Midbrain (tissue), 1 donor: ENCODE data around the gene DNM3.
A peak's percentile ranks its signal among the peaks of the same experiment; 100 is the strongest.
"Not testable (repeated sequence)": the region's sequence is repeated elsewhere in the genome, so short reads cannot be mapped to it uniquely, and the experiment has no call there.

ENCODE experiments used
- DNase-seq: peaks from one replicate; lab custom pipeline; 2025; lab: John Stamatoyannopoulos, UW

The DNM3 gene

GRCh38 chr1:172024944-172025738 lies 183.8 kb downstream of the DNM3 start:
- DNase-seq, result not testable (repeated sequence)

GRCh38 chr1:172040466-172040865 lies 199.2 kb downstream of the DNM3 start:
- DNase-seq, result no peak

GRCh38 chr1:172041102-172041501 lies 199.8 kb downstream of the DNM3 start:
- DNase-seq, result no peak

- DNase-seq, result no peak
Observed at GRCh38 chr1:172041742-172042141, 200.4 kb downstream of the DNM3 start.

- DNase-seq, result no peak
Observed at GRCh38 chr1:172043900-172044299, 202.6 kb downstream of the DNM3 start.

- DNase-seq, result no peak
Observed at GRCh38 chr1:172051898-172052297, 210.6 kb downstream of the DNM3 start.

- no peak for DNase-seq
Observed at GRCh38 chr1:172054172-172054571, 212.9 kb downstream of the DNM3 start.

- DNase-seq, result not testable (repeated sequence)
Observed at GRCh38 chr1:172055816-172056419, 214.6 kb downstream of the DNM3 start.

GRCh38 chr1:172068334-172068733 lies 227.0 kb downstream of the DNM3 start:
- DNase-seq, result no peak

- no peak for DNase-seq
Observed at GRCh38 chr1:172069051-172069450, 227.8 kb downstream of the DNM3 start.

GRCh38 chr1:172069534-172069933 lies 228.2 kb downstream of the DNM3 start:
- DNase-seq, result peak; percentile 12

GRCh38 chr1:172070055-172070454 lies 228.8 kb downstream of the DNM3 start:
- peak; percentile 5 for DNase-seq

GRCh38 chr1:172071746-172072145 lies 230.4 kb downstream of the DNM3 start:
- no peak for DNase-seq

- not testable (repeated sequence) for DNase-seq
Observed at GRCh38 chr1:172079859-172080258, 238.6 kb downstream of the DNM3 start.

- no peak for DNase-seq
Observed at GRCh38 chr1:172083191-172083590, 241.9 kb downstream of the DNM3 start.

GRCh38 chr1:172084876-172085275 lies 243.6 kb downstream of the DNM3 start:
- no peak for DNase-seq

- no peak for DNase-seq
Observed at GRCh38 chr1:172085317-172085716, 244.0 kb downstream of the DNM3 start.

GRCh38 chr1:172086137-172086536 lies 244.8 kb downstream of the DNM3 start:
- DNase-seq, result no peak

GRCh38 chr1:172088256-172088655 lies 247.0 kb downstream of the DNM3 start:
- no peak for DNase-seq

- DNase-seq, result no peak
Observed at GRCh38 chr1:172089768-172090510, 248.6 kb downstream of the DNM3 start.

GRCh38 chr1:172090511-172090817 lies 249.2 kb downstream of the DNM3 start:
- no peak for DNase-seq

GRCh38 chr1:172095846-172096245 lies 254.5 kb downstream of the DNM3 start:
- DNase-seq, result no peak

- DNase-seq, result no peak
Observed at GRCh38 chr1:172105230-172105629, 263.9 kb downstream of the DNM3 start.
